Measurements from ENCODE around the gene NPAS1.

NPAS1 gene

DNA sequence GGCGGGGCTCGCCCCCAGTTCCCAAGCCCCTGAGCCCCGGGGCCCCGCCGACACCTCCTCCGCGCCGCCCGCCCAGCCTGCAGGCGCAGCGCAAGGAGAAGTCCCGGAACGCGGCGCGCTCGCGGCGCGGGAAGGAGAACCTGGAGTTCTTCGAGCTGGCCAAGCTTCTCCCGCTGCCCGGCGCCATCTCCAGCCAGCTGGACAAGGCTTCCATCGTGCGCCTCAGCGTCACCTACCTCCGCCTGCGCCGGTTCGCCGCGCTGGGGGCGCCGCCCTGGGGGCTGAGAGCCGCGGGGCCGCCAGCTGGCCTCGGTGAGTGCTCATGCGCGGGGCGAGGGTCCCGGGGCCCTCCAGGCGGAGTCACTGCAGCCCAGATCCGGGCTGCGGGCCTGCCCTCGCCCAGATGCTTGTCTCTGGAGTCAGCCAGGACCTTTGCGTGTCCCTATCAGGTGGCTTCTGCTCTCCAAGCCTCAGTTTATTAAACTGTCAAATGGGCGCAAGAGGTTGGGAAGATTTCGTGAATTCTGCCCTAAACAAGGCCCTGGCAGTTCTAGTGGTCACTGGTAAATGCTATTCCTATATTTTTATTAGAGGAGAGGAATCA is 2.0 kb downstream of the NPAS1 start:
- DNase-seq: no peak

DNA sequence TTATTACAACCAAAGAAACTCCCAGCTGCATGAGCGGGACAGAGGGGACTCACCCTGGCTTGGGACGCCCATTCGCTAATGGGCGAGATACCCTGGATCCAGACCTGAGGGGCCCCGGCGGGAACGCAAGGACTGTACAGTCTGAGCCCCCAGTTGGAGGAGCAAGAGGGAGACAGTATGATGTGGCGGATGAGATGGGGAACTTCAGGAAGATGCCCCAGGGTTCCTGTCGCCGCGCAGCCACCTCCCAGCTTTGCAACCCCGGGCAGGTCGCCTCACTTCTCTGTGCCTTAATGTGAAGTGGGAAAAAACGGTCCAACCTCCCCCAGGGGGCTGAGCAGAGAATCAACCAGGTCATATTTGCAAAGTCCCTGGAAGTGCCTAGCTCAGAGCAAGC is 2.5 kb downstream of the NPAS1 start:
- DNase-seq: no peak

DNA sequence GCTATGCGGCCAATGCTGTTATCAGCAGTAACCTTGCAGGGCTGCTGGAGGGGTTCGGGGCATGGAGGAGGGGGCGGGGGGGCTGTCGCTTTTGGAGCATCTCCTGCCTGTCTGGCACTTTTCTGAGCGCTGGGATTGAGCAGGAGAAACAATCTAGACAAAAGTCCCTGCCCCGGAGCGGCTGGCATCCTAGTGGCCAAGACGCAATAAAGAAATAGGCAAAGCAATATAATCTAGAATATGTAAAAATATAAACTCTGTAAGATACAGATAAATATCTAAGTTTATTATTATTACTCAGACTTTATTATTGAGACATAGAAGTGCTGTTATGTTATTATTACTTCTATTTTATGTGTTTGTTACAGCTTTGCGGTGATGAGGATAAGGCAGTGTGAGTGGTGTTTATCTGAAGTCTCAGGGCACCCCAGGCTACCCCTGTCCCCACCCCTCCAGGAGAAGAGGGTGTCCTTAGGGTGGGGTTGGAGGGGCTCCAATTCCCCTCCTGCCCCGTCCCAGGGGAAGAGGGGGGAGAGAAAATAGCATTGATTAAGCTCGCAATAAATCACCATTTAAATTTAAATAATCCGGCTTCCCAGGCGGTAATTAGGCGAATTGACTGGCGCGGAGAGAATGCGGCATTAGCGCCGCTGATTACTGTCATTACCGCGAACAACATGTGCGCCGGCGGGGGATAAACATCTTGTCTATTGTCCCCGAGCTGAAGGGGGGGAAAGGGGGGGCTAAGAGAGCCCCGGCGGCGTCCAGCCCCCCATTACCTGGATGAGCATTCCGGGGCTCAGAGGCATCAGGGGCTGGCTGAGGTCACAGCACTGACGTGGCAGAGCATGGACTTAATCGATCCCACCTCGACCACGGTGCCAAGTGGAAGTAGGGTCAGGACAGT is 3.2 kb downstream of the NPAS1 start:
- no peak for DNase-seq

DNA sequence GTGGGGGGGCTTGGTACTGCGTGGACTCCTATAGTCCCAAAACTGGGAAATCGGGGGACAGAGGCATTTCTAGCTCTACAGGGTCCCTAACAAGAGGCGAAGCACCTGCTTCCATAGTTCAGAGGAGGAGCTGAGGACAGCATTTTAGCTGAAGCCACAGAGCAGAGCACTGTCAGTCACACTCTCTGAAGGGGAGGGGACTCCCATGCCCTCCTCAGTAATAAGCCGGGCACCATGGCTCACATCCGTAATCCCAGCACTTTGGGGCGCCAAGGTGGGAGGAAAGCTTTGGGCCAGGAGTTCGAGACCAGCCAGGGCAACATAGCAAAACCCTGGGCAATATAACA is 3.8 kb downstream of the NPAS1 start:
- DNase-seq: no peak

DNA sequence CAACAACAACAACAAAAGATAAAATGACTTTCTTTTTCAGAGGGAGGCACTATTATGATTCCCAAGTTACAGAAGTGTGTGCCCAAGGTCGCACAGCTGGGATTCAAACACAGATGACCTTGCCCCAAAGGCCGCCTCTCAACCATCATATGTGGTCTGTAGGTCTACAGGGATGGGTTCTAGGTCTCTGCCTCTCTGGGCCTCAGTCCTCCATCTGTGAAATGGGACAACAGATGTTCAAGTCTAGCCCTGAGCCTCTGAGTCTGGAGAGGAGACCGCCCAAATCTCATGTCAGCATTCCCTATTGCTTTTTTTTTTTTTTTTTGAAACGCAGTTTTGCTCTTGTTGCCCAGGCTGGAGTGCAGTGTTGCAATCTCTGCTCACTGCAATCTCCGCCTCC is 4.9 kb downstream of the NPAS1 start:
- no peak for DNase-seq

DNA sequence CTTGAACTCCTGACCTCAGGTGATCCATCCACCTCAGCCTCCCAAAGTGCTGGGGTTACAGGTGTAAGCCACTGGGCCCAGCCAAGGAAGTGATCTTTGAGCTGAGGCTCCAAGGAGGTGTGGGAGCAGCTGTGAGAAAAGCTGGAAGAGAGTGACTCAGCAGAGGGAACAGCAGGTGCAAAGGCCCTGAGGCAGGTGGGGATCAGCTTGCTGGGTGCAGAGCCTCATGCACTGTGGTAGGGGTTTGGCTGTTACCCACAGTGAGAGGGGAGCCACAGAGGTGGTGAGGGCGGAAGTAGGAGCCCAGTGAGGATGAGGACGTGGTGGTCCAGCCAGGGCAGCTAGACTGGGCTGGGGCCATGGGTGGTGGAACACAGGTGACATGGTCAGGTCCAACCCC is 6.5 kb downstream of the NPAS1 start:
- no peak for DNase-seq

DNA sequence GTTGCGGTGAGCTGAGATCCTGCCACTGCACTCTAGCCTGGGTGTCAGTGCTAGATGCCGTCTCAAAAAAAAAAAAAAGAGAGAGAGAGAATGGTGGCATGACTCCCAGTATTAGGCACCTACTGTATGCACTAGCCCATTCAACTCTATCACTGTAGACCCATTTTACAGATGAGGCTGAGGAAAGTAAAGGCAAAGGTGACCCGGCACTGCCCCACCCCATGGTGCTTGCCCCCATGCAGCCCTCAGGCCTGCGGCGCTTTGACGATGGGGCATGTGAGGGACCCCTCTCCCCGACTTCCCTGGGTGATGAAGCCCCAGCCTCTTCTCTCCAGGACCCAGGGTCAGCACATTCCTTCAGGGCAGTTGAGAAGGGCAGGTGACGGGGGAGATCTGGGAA is 7.3 kb downstream of the NPAS1 start:
- no peak for DNase-seq

DNA sequence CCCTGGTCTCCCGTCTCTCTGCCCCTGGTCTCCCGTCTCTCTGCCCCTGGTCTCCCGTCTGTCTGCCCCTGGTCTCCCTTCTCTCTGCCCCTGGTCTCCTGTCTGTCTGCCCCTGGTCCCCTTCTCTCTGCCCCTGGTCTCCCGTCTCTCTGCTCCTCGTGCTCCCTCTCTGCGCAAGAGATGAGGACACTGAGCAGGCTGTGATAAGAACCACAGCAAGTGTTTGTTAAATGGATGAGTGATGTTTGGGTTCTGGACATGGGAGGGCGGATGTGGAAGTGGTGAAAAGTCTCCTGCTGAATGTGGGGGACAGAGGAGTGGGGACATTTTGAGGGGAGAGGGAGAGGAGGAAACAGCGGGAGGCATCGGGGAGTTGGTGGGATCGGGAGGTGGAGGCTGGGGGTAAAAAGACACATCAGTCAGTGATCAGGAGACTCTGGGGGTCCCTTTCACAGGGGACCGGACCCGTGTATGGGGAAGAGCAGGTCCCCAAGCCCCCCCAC is 8.0 kb downstream of the NPAS1 start:
- no peak for DNase-seq

DNA sequence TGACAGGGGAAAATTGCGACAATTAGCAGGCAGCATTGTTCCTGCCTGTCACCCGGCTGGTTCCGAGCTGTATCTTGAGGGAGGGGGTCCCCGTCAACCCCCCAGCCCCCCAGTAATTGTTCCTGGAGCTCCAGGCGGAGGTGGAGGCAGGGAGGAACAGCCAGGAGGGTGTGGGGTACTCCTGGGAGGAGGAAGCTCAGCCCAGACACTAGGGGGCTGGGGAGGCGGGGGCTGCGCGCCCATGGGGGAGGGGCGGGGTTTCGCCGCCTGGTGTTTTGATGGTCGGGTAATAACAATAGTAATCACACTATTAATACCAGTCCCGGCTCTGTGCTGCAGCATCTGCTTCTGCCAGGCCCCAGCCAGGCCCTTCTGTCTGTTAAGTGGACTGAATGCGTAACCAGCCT is 8.6 kb downstream of the NPAS1 start:
- DNase-seq: no peak

DNA sequence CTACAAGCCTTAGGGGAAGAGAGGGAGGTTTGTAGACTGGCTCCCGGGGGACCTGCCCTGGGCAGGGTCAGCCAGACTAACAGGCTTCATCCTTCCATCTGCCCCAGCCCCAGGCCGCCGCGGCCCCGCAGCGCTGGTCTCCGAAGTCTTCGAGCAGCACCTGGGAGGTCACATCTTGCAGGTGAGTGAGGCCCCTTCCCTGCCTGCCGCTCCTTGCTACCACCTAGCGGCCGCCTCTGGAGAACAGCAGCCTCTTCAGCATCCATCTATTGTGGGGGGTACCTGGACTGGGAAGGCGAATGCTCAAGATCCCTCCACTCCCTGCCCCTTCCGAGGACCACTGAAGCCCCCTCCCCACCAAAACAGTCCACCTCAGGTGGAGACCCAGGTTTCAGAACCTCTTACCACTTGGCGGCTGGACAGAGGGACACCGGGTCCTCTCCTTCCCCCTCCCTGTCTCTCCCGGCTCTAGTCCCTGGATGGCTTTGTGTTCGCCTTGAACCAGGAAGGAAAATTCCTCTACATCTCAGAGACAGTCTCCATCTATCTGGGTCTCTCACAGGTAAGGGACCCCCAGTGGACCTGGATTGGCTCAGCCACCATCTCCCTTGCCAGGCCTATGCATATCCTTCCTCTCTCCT is 12.7 kb downstream of the NPAS1 start:
- peak; percentile 29 for DNase-seq

DNA sequence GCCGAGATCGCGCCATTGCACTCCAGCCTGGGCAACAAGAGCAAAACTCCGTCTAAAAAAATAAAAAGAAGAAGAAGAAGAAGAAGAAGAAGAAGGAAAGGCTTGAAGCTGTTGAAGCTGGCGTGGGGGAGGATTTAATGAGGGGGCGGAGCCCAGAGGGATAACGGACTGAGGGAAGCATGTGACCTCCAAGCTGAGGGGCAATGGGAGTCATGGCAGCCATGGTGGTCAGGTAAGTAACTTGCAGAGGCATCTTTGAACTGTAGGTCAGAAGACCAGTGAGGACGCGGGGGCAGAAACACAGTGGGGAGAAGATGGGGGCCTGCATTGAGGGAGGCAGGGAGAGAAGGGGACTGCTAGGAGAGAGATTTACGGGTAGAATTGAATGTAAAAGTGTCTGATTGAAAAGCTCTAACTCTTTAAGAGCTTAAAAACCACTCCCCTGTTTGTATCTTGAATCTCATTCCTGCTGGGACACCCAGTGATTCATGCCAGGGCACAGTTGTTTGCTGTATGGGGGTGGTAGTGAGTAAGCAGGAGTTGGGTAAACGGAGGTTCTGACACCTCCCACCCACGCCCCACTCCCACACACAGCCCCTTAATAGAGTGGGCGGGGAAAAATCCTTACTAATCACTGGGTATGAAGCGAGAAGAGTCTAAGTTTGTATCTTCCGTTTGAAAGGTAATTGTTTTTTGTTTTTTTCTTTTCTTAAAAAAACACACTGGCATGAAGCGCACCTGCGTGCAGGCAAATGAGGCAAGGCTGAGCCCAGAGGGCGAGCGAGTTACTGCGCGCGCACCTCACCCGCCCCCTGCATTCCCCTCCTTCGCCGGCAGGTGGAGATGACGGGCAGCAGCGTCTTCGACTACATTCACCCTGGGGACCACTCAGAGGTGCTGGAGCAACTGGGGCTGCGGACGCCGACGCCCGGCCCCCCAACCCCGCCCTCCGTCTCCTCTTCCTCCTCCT is 15.8 kb downstream of the NPAS1 start:
- DNase-seq: peak; percentile 62

DNA sequence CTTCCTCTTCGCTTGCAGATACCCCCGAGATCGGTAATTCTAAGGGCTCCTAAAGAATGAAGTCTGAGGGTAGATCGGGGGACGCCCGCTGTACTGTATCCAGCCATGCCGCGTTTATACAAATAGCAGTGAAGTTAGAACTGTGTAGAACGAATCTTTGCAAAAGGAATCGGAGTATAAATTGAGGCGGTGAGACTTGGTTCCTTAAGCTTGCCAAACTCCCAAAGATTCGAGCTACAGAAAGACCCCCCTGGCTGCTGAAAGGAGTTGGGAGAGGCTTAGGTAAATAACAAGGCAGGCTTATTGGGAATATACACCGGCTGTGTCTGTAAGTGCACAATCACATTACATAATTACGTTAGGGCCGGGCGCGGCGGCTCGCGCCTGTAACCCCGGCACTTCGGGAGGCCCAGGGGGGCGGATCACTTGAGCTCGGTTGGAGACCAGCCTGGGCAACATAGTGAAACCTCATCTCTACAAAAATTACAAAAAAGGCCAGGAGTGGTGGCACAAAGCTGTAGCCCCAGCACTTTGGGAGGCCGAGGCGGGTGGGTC is 16.5 kb downstream of the NPAS1 start:
- peak; percentile 8 for DNase-seq

DNA sequence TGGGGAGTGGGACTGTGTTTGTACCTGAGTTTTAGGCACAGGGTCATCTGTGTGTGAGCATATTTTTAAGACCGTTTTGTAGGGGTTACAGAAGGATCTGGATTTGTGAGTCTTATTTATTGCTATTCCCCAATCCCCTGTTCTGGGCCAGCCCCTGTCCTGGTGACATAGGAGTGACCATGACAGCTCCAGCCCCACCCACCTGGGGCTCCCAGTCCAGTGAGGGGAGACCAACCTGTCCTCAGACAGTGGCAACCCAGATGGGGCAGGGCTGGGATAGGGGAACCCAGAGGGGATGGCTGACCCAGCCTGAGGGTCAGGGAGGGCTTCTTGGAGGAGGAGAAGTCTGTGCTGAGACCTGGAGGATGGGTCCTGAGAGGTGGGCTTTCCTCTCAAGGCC is 18.1 kb downstream of the NPAS1 start:
- no peak for DNase-seq

DNA sequence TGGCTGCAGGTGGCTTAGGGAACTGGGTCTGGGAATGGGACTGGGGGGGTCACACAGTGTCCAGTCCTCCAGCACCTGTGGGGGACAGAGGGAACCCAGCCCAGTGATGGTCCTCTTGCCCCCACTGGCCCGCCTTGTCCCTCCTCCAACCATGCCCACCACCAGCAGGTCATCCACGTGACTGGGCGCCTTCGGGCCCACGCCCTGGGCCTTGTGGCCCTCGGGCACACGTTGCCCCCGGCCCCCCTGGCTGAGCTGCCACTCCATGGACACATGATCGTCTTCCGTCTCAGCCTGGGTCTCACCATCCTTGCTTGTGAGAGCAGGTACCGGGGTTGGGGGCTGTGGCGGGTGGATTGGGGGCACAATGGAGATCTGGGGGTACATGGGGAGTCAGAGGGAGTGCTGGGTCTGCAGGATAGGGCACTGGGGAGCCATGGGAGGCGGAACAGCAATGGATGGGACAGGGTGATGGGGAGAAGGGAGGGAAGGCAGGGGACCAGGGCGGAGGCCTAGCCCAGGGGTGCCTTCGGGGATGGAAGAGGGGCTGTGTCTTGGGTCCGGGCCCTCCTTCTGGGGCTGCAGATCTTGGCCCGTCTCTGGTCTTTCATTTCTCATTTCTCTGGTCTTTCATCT is 19.7 kb downstream of the NPAS1 start:
- no peak for DNase-seq

DNA sequence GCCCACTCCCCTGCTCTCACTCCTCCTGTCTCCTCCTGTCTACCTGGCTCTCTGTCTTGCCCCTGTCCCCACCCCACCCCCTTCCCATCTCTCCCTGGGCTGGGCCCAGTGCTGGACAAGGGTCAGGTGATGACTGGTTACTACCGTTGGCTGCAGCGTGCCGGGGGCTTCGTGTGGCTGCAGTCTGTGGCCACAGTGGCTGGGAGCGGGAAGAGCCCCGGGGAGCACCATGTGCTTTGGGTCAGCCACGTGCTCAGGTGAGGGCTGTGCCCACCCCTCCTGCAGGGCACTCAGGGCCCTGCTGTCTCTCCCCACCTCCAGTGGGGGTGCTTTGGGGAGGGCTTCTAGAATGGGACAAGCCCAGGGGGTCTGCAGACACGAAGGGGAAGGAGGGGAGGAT is 21.2 kb downstream of the NPAS1 start:
- no peak for DNase-seq

DNA sequence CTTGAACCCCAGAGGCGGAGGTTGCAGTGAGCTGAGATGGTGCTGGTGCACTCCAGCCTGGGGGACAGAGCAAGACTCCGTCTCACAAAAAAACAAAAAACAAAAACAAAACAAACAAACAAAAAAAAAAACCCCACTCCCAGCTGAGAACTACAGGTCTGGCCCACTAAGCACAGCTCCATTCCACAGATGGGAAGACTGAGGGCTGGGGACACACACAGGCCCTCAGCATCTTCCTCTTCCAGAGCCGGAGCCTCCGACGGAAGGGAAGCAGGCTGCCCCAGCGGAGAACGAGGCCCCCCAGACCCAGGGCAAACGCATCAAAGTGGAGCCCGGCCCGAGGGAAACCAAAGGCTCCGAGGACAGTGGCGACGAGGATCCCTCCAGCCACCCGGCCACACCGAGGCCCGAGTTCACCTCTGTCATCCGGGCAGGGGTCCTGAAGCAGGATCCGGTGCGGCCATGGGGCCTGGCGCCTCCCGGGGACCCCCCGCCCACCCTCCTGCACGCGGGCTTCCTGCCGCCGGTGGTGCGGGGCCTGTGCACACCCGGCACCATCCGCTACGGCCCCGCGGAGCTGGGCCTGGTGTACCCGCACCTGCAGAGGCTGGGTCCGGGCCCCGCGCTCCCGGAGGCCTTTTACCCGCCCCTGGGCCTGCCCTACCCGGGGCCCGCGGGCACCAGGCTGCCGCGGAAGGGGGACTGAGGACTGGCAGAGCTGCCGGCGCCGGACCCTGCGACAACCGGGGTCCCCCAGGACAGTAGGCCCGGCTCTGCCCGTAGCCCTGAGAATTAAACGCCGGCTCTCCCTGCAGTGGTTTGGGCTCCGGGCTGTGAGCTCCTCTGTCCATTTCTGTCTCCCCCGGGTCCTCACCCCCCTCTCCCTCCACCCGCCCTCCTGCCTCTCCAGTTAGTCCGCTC is 25.6 kb downstream of the NPAS1 start:
- DNase-seq: no peak

DNA sequence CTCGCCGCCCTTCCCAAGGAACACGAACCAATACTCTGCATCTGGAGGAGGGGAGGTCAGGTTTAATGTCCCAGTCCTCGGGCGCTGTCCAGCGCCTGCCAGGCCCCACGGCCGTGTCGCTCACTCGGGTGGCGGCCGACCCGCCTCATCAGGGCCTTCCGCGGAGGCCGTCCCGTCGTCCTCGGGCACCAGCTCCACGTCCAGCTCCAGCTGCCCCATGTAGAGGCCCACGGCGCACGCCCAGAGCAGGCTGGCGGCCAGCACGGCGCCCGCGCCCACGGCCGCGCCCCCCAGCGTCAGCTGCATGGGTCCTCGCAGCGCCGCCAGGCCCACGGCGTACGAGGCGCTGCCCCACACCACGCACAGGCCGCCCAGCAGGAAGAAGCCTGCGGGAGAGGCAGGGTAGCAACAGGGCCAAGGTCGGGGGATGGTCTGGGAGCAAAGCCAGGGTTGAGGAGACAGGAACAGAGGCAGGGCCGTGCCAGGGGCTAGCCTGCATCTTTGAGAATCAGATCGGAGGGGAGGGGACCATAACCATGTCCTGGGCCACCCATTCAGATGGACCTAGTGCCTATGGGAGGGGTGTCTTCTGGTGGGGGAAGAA is 26.3 kb downstream of the NPAS1 start:
- no peak for DNase-seq

DNA sequence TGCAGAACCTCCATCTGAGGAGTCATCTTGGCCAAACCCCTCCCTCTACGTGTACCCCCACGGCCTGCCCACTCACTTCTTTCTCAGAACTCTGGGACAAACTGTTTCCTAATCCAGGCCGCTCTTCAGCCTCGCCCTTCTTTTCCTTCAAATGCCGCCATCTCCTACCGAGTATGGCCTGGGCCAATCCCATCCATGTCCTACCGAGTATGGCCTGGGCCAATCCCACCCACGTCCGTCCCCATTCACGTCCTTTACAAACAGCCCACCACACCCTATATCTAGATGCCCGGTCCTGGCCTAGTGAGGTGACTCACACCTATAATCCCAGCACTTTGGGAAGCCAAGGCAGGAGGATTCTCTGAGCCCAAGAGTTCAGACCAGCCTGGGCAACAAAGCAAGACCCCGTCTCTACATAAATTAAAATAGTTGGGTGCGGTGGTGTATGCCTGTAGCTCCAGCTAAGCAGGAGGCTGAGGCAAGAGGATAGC is 27.7 kb downstream of the NPAS1 start:
- no peak for DNase-seq

DNA sequence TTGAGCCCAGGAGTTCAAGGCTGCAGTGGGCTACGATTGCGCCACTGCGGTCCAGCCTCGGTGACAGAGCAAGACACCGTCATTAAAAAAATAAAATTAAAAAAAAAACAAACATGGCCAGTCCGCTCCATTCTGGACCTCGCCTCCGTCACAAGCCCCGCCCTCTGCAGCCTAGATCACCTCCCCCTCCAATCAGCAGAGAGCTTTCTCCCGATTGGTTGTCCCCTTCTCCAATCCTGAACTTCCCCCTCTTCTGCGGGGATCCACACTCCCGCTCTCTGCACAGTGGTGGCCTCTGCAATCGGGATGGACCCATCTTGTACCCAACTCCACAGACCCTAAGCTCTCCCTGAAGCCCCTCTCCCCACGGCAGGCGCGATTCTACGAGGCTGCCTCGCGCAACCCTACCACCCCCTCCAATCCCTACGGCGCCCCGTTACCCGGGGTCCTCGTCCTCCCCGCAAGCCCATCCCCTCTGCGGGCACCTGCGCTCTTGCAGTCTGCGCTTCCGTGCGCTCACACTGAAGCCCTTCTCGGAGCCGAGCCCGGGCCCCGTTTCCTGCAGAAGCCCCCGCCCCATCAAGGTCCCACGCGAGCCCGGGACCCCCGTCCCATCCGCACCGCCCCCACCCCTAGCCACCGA is 28.2 kb downstream of the NPAS1 start:
- peak; percentile 66 for DNase-seq

DNA sequence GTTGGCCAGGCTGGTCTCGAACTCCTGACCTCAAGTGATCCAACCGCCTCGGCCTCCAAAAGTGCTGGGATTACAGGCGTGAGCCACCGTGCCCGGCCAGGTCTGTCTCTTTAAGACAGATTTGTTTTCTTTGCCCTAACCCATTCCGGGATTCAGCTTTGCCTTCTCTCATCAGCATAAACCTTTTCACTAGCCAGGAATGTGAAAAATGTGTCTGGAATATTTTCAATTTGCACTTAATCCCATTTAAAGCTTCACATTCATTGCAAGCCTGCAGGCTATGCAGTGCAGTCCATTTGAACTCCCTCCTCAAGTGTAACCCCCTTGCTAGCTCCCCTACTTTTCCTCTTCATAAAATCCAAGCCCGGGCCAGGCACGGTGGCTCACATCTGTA is 29.7 kb downstream of the NPAS1 start:
- DNase-seq: no peak

Measured in DMS153 (cell line).